Activated CD4-positive, alpha-beta memory T cell treated with anti-CD3 and anti-CD28 coated beads for 36 hours (primary cell): ENCODE results near the gene DDX56. TPM values are rescaled to one million over a fixed set of nuclear protein-coding genes. Genes with fewer than 3 reads are reported as not detected.

ENCODE experiments used
- CTCF ChIA-PET: fragments of 350-600 bp; sonication (Branson Sonifier 250); formaldehyde crosslinking; loops from one replicate; lab custom pipeline; 2021; ENCODE audit warnings: antibody characterized with exemption, inconsistent platforms; lab: Charles Lee
- POLR2A ChIA-PET: fragments of 350-600 bp; sonication (Branson Sonifier 250); formaldehyde crosslinking; loops from one replicate; lab custom pipeline; 2021; ENCODE audit warnings: antibody characterized with exemption; lab: Charles Lee
- DNase-seq: peaks from one replicate; pipeline ENCODE4 v3.0.0-alpha.2; 2020
- H3K27ac Mint-ChIP-seq: one replicate; pipeline ENCODE4 v1.8.0; 2021; ENCODE audit warnings: mixed read lengths
- H3K27me3 Mint-ChIP-seq: one replicate; pipeline ENCODE4 v1.8.0; 2021; ENCODE audit warnings: mixed read lengths
- H3K36me3 Mint-ChIP-seq: one replicate; pipeline ENCODE4 v1.8.0; 2021; ENCODE audit warnings: mixed read lengths
- H3K4me1 Mint-ChIP-seq: one replicate; pipeline ENCODE4 v1.8.0; 2021; ENCODE audit warnings: low read depth, mixed read lengths
- H3K4me3 Mint-ChIP-seq: one replicate; pipeline ENCODE4 v1.8.0; 2021; ENCODE audit warnings: mild to moderate bottlenecking, mixed read lengths
- H3K9me3 Mint-ChIP-seq: one replicate; pipeline ENCODE4 v1.8.0; 2021; ENCODE audit warnings: mixed read lengths
- intact Hi-C: fragments of 100-400 bp; cut with micrococcal nuclease; formaldehyde crosslinking; loops from one replicate; pipeline ENCODE4 v1.15.1; 2023
- total RNA-seq, 2 experiments: library from RNA; stranded (reverse); gene quantifications; one replicate each; pipeline ENCODE4 v1.2.3, GENCODE V29; 2021

DDX56 gene
- total RNA-seq, 2 experiments from 2014 or later: 84.0 to 87.0 TPM

DNA sequence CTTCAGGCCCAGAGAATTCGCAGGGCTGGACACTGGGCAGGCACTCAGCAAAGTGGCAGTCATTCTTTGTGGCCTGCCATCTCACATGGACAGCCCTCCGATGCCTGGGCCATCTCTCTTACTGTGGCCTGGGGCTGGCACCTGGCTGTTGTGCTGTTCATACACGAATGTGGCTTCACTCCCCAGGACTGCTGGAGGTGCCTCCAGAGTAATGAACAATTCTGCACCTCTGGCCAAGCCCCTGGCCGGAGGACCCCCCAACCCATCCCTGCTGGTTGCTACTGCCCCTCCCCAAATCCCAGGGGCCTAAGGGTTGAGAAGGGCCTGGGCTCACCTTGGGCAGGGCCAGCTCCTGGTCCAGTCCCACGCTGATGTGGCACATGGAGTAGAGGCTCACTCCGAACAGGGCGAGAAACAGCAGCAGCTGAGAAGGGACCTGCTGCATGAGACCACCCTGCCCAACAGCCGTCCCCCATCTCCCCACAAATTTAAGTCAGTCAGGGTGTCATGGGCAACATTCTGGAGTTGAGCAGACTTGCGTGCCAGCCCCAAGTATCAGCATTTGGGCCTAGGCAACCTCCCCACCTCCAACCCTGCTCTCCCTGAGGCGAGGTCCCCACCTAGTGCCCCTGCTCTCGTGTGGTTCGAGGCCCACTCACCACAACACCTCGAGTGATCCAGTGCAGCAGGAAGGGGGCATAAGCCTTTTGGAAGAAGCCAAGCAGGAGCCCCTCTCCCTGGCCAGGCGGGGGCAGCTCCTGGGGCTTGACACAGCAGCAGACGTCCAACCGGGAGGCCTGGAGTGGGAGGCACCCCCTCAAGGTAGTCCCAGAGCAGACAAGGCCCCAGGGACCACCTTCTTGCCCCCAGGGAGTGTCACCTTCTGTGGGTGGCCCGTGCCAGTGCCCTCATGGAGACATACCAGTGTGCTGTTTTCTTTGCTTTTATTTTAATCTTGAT, 42.0 kb downstream of the DDX56 start:
- Mint-ChIP-seq H3K36me3 (no peaks in the 10 kb centered on the region), H3K4me1 (no peaks in the 10 kb centered on the region), H3K4me3 (no peak overlapping the region), H3K27ac (no peak overlapping the region), H3K9me3 (peaks cover 4% of the 10 kb centered on the region), H3K27me3 (no peaks in the 10 kb centered on the region)
- DNase-seq: no peak
- CTCF ChIA-PET: no interaction called here
- intact Hi-C loops: no loop called here
- POLR2A ChIA-PET: no interaction called here

DNA sequence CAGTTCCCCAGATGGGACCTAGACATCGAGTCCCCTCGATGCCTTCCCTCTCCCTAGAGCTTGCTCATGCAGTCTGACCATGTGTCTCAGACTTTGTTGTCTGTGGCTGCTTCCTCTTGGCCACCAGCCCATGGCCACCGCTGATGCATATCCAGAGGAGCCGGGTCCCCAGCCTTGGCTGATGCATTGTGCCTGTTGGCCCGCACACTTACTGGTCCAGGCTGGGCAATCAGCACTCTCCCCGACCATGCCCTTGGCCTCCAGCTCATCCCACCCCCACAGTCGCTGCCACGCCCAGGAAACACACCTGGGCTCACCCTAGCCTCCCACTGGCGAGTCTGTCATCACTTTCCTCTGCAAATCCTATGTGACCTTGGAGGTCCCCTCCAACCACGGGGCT, 42.7 kb downstream of the DDX56 start:
- Mint-ChIP-seq H3K9me3 (peaks cover 6% of the 10 kb centered on the region), H3K36me3 (peaks cover under 1% of the 10 kb centered on the region), H3K27ac (no peak overlapping the region), H3K4me3 (no peak overlapping the region), H3K4me1 (no peaks in the 10 kb centered on the region), H3K27me3 (no peaks in the 10 kb centered on the region)
- intact Hi-C loops: no loop called here
- no peak for DNase-seq
- CTCF ChIA-PET: no interaction called here
- POLR2A ChIA-PET: no interaction called here

DNA sequence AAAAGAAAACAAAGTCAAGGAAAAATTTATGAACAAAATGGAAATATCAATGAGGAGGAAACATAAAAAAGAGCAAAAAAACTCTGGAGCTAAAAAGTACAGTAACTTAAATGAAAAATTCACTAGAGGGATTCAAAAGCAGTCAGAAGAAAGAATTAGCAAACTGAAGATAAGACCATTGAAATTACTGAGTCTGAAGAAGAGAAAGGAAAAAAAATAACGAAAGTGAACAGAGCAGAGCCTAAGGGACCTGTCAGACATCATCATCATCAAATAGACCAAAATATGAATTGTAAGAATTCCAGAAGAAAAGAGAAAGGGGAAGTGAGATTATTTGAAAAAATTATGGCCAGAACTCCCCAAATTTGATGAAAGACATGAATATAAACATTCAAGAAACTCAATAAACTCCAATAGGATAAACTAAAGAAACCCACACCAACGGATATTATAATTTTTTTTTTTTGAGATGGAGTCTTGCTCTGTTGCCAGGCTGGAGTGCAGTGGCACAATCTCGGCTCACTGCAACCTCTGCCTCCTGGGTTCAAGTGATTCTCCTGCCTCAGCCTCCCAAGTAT, 48.8 kb downstream of the DDX56 start:
- no peak overlapping the region for H3K4me3 Mint-ChIP-seq
- no peaks in the 10 kb centered on the region for H3K4me1 Mint-ChIP-seq
- CTCF ChIA-PET: interaction anchor here (1.2 to 2.2 kb wide), 2 partner anchors 9 to 40 kb away, joined by 4 to 6 read pairs; no protein-coding TSS in a partner anchor
- peaks cover 19% of the 10 kb centered on the region for H3K9me3 Mint-ChIP-seq
- peaks cover 12% of the 10 kb centered on the region for H3K36me3 Mint-ChIP-seq
- peaks cover 5% of the 10 kb centered on the region for H3K27me3 Mint-ChIP-seq
- intact Hi-C loops: no loop called here
- DNase-seq: no peak
- H3K27ac Mint-ChIP-seq: no peak overlapping the region
- POLR2A ChIA-PET: no interaction called here

DNA sequence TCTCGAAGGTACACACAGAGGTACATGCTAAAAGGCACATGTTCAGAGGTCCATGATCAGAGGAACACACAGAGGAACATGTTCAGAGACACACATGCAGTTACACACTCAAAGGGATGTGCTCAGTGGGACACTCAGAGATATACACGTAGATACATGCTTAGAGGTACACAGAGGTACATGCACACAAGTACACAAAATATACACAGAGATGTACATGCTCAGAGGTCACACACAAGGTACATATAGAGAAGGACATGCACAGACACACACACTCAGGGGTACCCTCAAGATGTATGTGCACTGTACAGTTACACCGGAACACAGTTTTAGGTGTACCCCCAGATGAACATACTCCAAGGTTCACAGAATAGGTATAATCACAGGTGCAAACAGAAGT, 51.4 kb downstream of the DDX56 start:
- ChIA-PET CTCF (interaction anchor here (2.0 kb wide), 1 partner anchor 12 kb away, joined by 7 read pairs; no protein-coding TSS in a partner anchor), POLR2A (no interaction called here)
- Mint-ChIP-seq H3K9me3 (peaks cover 17% of the 10 kb centered on the region), H3K4me1 (no peaks in the 10 kb centered on the region), H3K4me3 (no peak overlapping the region), H3K36me3 (peaks cover 12% of the 10 kb centered on the region), H3K27me3 (peaks cover 5% of the 10 kb centered on the region), H3K27ac (no peak overlapping the region)
- intact Hi-C loops: no loop called here
- DNase-seq: no peak

DNA sequence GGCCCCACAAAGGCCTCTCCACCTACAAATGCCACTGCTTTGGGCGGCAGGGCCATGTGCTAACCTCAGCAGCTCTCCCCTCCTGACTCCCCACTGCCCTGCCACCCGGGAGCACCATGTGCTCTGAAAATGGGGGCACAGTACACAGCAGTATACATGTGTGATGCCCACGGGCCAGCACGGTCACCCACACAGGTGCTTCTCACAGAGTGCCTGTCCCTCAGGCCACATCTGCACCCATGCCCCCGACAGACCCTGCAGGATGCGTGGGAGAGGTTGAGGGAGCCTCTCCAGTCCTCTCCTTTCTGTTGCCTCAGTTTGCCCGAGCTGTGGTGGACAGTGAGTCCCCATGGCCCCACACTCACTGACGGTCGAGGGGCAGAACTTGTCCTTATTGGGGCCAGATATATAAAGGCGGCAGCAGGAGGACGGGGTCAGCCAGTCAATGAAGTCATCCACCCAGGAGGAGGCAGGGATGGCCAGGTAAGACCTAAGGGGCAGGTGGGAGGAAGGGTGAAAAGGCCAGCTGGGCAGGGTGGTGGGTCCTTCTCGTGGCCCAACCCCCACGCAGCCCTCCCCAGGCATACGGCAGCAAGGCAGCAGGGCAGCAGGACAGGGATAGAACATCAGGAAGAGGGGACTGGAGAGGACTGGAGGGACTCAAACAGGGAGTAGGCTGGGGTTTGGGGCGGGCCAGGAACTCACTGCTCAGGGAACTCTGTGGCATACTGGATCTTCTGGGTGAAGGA, 52.2 kb downstream of the DDX56 start:
- no peak overlapping the region for H3K4me3 Mint-ChIP-seq
- no peaks in the 10 kb centered on the region for H3K4me1 Mint-ChIP-seq
- DNase-seq: no peak
- ChIA-PET POLR2A (no interaction called here), CTCF (no interaction called here)
- peaks cover 5% of the 10 kb centered on the region for H3K27me3 Mint-ChIP-seq
- no peak overlapping the region for H3K27ac Mint-ChIP-seq
- peaks cover 12% of the 10 kb centered on the region for H3K36me3 Mint-ChIP-seq
- intact Hi-C loops: no loop called here
- peaks cover 15% of the 10 kb centered on the region for H3K9me3 Mint-ChIP-seq

DNA sequence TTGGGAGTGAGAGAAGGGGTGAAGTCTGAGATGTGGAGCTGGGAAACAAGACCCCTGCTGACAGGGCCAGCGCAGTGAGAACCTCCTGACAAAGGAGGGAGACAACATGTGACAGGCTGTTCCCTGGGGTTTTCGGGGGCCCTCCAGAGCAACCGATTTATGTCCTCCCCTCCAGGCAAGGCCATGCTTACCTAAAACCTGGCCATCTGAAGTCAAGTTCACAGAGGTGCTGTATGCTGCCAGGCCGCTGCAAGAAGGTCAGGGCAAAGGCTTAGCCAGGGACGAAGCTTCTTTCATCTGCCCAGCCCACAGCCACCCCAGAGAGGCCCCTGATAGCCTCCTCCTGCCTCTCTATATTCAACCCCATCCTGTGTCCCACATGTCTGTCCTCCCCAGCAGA, 53.1 kb downstream of the DDX56 start:
- Mint-ChIP-seq H3K9me3 (peaks cover 12% of the 10 kb centered on the region), H3K4me1 (no peaks in the 10 kb centered on the region), H3K27me3 (peaks cover 5% of the 10 kb centered on the region), H3K27ac (no peak overlapping the region), H3K36me3 (peaks cover 9% of the 10 kb centered on the region), H3K4me3 (no peak overlapping the region)
- DNase-seq: no peak
- POLR2A ChIA-PET: no interaction called here
- CTCF ChIA-PET: interaction anchor here (2.0 kb wide), 1 partner anchor 14 kb away, joined by 8 read pairs; no protein-coding TSS in a partner anchor
- intact Hi-C loops: no loop called here

DNA sequence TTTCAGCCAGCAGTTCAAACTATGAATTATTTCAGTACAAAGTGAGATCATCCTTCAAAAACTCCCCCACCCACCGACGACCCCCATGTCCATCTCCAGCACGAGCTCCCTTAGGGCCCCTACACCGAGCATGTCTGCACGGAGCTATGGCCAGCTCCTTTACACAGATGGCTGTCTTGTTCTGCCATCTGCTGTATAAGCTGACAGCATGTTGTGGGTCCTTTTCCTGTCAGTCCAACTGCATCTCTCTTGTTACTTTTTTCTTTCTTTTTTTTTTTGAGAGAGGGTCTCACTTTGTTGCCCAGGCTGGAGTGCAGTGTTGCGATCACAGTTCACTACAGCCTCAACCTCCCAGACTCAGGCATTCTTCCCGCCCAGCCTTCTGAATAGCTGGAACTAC, 54.2 kb downstream of the DDX56 start:
- POLR2A ChIA-PET: no interaction called here

DNA sequence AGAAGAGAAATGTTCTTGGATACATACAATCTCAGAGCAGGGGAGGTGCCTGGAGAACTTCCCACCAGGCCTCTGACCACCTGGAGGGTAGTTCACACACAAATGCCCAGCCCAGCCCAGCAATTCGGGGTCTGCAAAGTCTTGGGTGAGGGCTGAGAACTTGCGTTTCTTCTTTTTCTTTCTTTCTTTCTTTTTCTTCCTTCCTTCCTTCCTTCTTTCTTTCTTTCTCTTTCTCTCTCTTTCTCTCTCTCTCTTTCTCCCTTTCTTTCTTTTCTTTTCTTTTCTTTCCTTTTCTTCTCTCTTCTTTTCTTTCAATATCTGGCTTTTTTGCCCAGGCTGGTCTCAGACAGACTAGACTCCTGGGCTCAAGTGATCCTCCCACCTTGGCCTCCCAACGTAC, 54.9 kb downstream of the DDX56 start:
- Mint-ChIP-seq H3K27me3 (peaks cover 2% of the 10 kb centered on the region), H3K4me1 (no peaks in the 10 kb centered on the region), H3K4me3 (no peak overlapping the region), H3K27ac (no peak overlapping the region), H3K36me3 (peaks cover under 1% of the 10 kb centered on the region), H3K9me3 (peaks cover under 1% of the 10 kb centered on the region)
- intact Hi-C loops: no loop called here
- no peak for DNase-seq
- POLR2A ChIA-PET: no interaction called here
- CTCF ChIA-PET: interaction anchor here (1.2 to 2.0 kb wide), 2 partner anchors 11 to 16 kb away, joined by 3 to 8 read pairs; no protein-coding TSS in a partner anchor

More for the DNA sequence above, 54.2 kb downstream of the DDX56 start:
- Mint-ChIP-seq H3K36me3 (peaks cover 4% of the 10 kb centered on the region), H3K4me1 (no peaks in the 10 kb centered on the region), H3K27ac (no peak overlapping the region), H3K9me3 (peaks cover 7% of the 10 kb centered on the region), H3K27me3 (peaks cover 2% of the 10 kb centered on the region), H3K4me3 (no peak overlapping the region)
- DNase-seq: no peak
- CTCF ChIA-PET: interaction anchor here (2.0 kb wide), 1 partner anchor 15 kb away, joined by 8 read pairs; no protein-coding TSS in a partner anchor
- intact Hi-C loops: no loop called here

DNA sequence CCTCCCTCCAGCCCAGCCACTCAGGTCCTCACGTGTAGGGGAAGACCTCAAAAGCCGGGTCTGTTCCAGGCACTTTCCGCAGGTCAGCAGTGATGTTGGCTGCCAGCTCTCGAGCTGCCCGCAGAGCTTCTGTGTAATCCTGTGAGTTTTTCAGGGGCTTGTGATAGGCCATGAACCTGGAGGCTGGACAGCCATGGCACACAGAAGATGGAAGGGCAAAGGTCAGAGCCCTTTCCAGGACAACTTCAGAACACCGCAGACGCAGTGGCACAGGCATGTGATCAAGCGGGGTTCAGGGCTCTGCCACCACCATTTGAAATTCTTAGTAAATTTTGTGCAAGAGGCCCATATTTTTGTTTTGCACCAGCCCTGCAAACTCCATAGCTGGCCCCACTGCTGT, 56.5 kb downstream of the DDX56 start:
- Mint-ChIP-seq H3K27me3 (peaks cover 2% of the 10 kb centered on the region), H3K9me3 (no peaks in the 10 kb centered on the region), H3K4me3 (no peak overlapping the region), H3K36me3 (no peaks in the 10 kb centered on the region), H3K4me1 (no peaks in the 10 kb centered on the region), H3K27ac (no peak overlapping the region)
- intact Hi-C loops: no loop called here
- ChIA-PET CTCF (no interaction called here), POLR2A (no interaction called here)
- no peak for DNase-seq

Other genes starting within 250 kb of the DDX56 start
- under 1 TPM; 0.46 to 0.76 TPM for gene CAMK2B, start 248.3 kb downstream of the DDX56 start, total RNA-seq
- gene NUDCD3, start 83.2 kb downstream of the DDX56 start, total RNA-seq: 10 to 100 TPM; 88.9 to 92.4 TPM
- under 1 TPM in 1 of 2 experiments, not detected in 1; 0.07 TPM for gene NPC1L1, start 32.6 kb downstream of the DDX56 start, total RNA-seq
- 10 to 100 TPM; 74.8 to 79.1 TPM for gene TMED4, start 8.3 kb upstream of the DDX56 start, total RNA-seq
- 100 to 1,000 TPM; 103 to 105 TPM for gene OGDH, start 32.7 kb upstream of the DDX56 start, total RNA-seq
- gene ZMIZ2, start 174.9 kb upstream of the DDX56 start, total RNA-seq: 10 to 100 TPM; 84.7 to 92.3 TPM
- gene PPIA, start 222.8 kb upstream of the DDX56 start, total RNA-seq: 1,000 to 10,000 TPM; 3,158 to 3,182 TPM